Neural cell (in vitro differentiated cells): ENCODE data around the gene PRKCE. TPM values are rescaled to one million over a fixed set of nuclear protein-coding genes. Genes with fewer than 3 reads are reported as not detected.

Experiments used
- H2AFZ ChIP-seq: fragments of 200-600, 300-800 bp; sonication (generic), shearing (Covaris generic); 2 replicates; pipeline ENCODE4 v1.6.0; 2014; ENCODE audit warnings: low read depth, mild to moderate bottlenecking, antibody characterized with exemption, low read length, moderate library complexity
- H3F3A ChIP-seq: fragments of 200-600 bp; shearing (Covaris generic); 2 replicates; pipeline ENCODE4 v1.6.1; 2016; ENCODE audit warnings: mild to moderate bottlenecking, moderate library complexity, mixed read lengths, antibody characterized with exemption, low read length; ENCODE audit not compliant: insufficient read depth, poor library complexity, severe bottlenecking
- H3K27ac ChIP-seq: fragments of 200-600, 300-800 bp; sonication (generic), shearing (Covaris generic); 2 replicates; pipeline ENCODE4 v1.5.1; 2014; ENCODE audit warnings: mild to moderate bottlenecking, low read length, moderate library complexity
- H3K27me3 ChIP-seq: fragments of 300-800, 200-600 bp; sonication (generic), shearing (Covaris generic); 2 replicates; pipeline ENCODE4 v1.6.0; 2014; ENCODE audit warnings: mild to moderate bottlenecking, low read depth, low read length, moderate library complexity; ENCODE audit not compliant: insufficient read depth
- H3K36me3 ChIP-seq: fragments of 300-800, 200-600 bp; sonication (generic), shearing (Covaris generic); 2 replicates; pipeline ENCODE4 v1.5.1; 2014; ENCODE audit warnings: mild to moderate bottlenecking, antibody characterized with exemption, low read length, moderate library complexity; ENCODE audit not compliant: insufficient read depth
- H3K4me2 ChIP-seq: fragments of 300-800, 200-600 bp; sonication (generic), shearing (Covaris generic); 2 replicates; pipeline ENCODE4 v1.6.0; 2014; ENCODE audit warnings: mild to moderate bottlenecking, low read length
- H3K4me3 ChIP-seq: fragments of 300-800, 200-600 bp; sonication (generic), shearing (Covaris generic); 2 replicates; pipeline ENCODE4 v1.5.1; 2014; ENCODE audit warnings: mild to moderate bottlenecking, low read length, moderate library complexity
- H3K79me2 ChIP-seq: fragments of 200-600 bp; shearing (Covaris generic); replicated peaks from 2 replicates; pipeline ENCODE4 v1.6.0; 2014; ENCODE audit warnings: mild to moderate bottlenecking, low read length, moderate library complexity; ENCODE audit not compliant: insufficient read depth
- H3K9ac ChIP-seq: fragments of 300-800, 200-600 bp; sonication (generic), shearing (Covaris generic); 2 replicates; pipeline ENCODE4 v1.6.1; 2016; ENCODE audit warnings: mild to moderate bottlenecking, low read length, mixed read lengths
- H3K9me2 ChIP-seq: fragments of 200-600 bp; shearing (Covaris generic); 2 replicates; pipeline ENCODE4 v1.6.1; 2016; ENCODE audit warnings: mild to moderate bottlenecking, low read length, mixed read lengths; ENCODE audit not compliant: insufficient read depth
- H3K9me3 ChIP-seq: fragments of 200-600, 300-800 bp; sonication (generic), shearing (Covaris generic); 2 replicates; pipeline ENCODE4 v1.6.1; 2016; ENCODE audit warnings: mild to moderate bottlenecking, mixed run types, low read length, moderate library complexity, mixed read lengths
- H4K20me1 ChIP-seq: fragments of 200-600 bp; shearing (Covaris generic); 2 replicates; pipeline ENCODE4 v1.6.1; 2016; ENCODE audit warnings: mild to moderate bottlenecking, mixed run types; ENCODE audit not compliant: insufficient read depth
- EP300 ChIP-seq: fragments of 450-650 bp; conservative IDR thresholded peaks from 2 replicates; pipeline ENCODE4 v1.6.1; 2014; ENCODE audit warnings: antibody characterized with exemption, mild to moderate bottlenecking, moderate library complexity; ENCODE audit not compliant: poor library complexity, severe bottlenecking
- EZH2 ChIP-seq: fragments of 200-600, 300-800 bp; shearing (Covaris generic), sonication (generic); IDR thresholded peaks from 2 replicates; pipeline ENCODE4 v1.6.1; 2014; ENCODE audit warnings: antibody characterized with exemption, low read length, borderline replicate concordance, mild to moderate bottlenecking; ENCODE audit not compliant: insufficient read depth, poor library complexity, severe bottlenecking
- MXI1 ChIP-seq: fragments of 450-650 bp; conservative IDR thresholded peaks from 2 replicates; pipeline ENCODE4 v1.6.1; 2014; ENCODE audit warnings: antibody characterized with exemption, mild to moderate bottlenecking; ENCODE audit not compliant: poor library complexity, severe bottlenecking
- POLR2AphosphoS5 ChIP-seq: IDR thresholded peaks from 2 replicates; pipeline ENCODE4 v1.6.1; 2012
- RAD21 ChIP-seq: fragments of 450-650 bp; conservative IDR thresholded peaks from 2 replicates; pipeline ENCODE4 v1.6.1; 2014; ENCODE audit warnings: antibody characterized with exemption, mild to moderate bottlenecking, moderate library complexity
- SMC3 ChIP-seq: fragments of 450-650 bp; conservative IDR thresholded peaks from 2 replicates; pipeline ENCODE4 v1.6.1; 2014; ENCODE audit warnings: antibody characterized with exemption, mild to moderate bottlenecking, moderate library complexity; ENCODE audit not compliant: poor library complexity
- TAF1 ChIP-seq: IDR thresholded peaks from 2 replicates; pipeline ENCODE4 v1.6.1; 2012; ENCODE audit warnings: low read depth
- polyA plus RNA-seq: library from polyadenylated mRNA; depleted of rRNA; stranded (reverse); fragments of >200 nt; gene quantifications from 2 replicates; pipeline ENCODE4 v1.2.3, GENCODE V29; 2014
- TF ChIP-seq, protein P1 (sequence below): IDR thresholded peaks from 2 replicates; pipeline ENCODE4 v1.6.1; 2012; ENCODE audit warnings: borderline replicate concordance
- TF ChIP-seq, protein P2 (sequence below): fragments of 450-650 bp; IDR thresholded peaks from 2 replicates; pipeline ENCODE4 v1.5.1; 2014; ENCODE audit warnings: antibody characterized with exemption, mild to moderate bottlenecking, moderate library complexity; ENCODE audit not compliant: poor library complexity, severe bottlenecking

Gene PRKCE
- polyA plus RNA-seq, 1 donor from 2014 or later = 5.4 TPM

DNA sequence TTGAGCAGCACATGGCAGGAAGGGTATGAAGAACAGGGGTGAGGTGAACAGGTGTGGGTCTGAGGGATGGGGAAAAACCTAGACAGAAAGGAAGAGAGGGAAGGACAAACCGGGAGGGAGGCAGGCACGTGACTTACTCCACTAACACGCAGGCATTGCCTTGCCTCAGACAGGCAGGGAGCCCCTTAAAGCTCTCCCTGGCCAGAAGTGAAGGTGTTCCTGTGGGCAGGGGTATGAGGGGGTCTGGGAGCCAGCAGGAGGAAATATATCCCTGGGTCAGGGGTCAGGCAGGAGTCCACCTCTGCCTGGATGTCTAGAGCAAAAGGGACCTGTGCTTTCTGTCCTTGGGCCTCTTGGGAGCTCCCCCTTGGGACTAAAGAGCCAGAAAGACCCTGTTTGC is 510.4 kb downstream of the PRKCE start:
- H3K9me3 ChIP-seq = no peaks in the 10 kb centered on the region
- no peaks in the 10 kb centered on the region for H4K20me1 ChIP-seq
- no peaks in the 10 kb centered on the region for H3K27me3 ChIP-seq
- H3K27ac ChIP-seq = no peak overlapping the region
- no peak overlapping the region for H2AFZ ChIP-seq
- TF ChIP-seq EZH2 (no peak), POLR2AphosphoS5 (no peak), SMC3 (no peak), MXI1 (no peak), EP300 (no peak), RAD21 (no peak), TAF1 (no peak)
- TF ChIP-seq, protein P1, sequence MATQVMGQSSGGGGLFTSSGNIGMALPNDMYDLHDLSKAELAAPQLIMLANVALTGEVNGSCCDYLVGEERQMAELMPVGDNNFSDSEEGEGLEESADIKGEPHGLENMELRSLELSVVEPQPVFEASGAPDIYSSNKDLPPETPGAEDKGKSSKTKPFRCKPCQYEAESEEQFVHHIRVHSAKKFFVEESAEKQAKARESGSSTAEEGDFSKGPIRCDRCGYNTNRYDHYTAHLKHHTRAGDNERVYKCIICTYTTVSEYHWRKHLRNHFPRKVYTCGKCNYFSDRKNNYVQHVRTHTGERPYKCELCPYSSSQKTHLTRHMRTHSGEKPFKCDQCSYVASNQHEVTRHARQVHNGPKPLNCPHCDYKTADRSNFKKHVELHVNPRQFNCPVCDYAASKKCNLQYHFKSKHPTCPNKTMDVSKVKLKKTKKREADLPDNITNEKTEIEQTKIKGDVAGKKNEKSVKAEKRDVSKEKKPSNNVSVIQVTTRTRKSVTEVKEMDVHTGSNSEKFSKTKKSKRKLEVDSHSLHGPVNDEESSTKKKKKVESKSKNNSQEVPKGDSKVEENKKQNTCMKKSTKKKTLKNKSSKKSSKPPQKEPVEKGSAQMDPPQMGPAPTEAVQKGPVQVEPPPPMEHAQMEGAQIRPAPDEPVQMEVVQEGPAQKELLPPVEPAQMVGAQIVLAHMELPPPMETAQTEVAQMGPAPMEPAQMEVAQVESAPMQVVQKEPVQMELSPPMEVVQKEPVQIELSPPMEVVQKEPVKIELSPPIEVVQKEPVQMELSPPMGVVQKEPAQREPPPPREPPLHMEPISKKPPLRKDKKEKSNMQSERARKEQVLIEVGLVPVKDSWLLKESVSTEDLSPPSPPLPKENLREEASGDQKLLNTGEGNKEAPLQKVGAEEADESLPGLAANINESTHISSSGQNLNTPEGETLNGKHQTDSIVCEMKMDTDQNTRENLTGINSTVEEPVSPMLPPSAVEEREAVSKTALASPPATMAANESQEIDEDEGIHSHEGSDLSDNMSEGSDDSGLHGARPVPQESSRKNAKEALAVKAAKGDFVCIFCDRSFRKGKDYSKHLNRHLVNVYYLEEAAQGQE = no peak
- TF ChIP-seq, protein P2, sequence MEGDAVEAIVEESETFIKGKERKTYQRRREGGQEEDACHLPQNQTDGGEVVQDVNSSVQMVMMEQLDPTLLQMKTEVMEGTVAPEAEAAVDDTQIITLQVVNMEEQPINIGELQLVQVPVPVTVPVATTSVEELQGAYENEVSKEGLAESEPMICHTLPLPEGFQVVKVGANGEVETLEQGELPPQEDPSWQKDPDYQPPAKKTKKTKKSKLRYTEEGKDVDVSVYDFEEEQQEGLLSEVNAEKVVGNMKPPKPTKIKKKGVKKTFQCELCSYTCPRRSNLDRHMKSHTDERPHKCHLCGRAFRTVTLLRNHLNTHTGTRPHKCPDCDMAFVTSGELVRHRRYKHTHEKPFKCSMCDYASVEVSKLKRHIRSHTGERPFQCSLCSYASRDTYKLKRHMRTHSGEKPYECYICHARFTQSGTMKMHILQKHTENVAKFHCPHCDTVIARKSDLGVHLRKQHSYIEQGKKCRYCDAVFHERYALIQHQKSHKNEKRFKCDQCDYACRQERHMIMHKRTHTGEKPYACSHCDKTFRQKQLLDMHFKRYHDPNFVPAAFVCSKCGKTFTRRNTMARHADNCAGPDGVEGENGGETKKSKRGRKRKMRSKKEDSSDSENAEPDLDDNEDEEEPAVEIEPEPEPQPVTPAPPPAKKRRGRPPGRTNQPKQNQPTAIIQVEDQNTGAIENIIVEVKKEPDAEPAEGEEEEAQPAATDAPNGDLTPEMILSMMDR = no peak
- H3K4me2 ChIP-seq = no peak overlapping the region
- H3K9me2 ChIP-seq = no peaks in the 10 kb centered on the region
- H3F3A ChIP-seq = no peaks in the 10 kb centered on the region
- no peaks in the 10 kb centered on the region for H3K36me3 ChIP-seq
- H3K9ac ChIP-seq = no peak overlapping the region
- H3K79me2 ChIP-seq = no peaks in the 10 kb centered on the region
- no peak overlapping the region for H3K4me3 ChIP-seq

DNA sequence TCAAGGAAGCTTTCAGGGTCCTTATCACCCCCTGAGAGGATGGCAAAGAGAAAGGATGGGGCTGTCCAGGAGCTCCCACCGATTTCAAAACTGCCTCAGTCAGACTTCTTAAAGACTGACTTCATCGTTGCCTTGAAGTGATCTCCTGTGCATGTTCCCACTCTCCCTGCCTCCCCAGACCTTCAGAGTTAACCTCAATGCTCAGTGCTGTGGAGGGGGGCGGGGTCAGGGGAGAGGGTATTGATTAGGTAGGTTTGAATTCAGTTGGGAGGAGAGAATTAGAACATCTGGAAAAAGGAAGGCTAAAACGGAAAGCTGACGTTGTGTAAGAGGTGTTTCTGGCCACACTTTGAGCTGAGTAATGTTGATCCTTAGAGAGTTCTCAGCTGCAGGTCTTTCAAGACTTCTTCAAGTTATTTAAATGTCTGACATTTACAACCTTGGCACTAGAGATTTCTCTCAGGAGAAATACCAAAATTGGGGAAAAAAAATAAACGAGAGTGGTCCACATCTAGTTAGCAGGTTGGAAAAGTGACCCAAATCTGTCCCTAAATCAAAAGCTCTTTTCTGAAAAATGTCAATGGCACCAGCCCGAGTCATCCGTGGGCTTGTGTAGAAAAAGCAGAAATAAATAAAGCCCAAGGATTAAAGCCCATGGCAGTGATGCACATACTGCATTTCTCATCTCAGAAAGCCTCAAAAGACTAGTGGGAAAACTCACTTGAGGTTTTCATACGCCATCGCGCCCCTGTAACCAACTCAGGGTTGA is 511.0 kb downstream of the PRKCE start:
- no peaks in the 10 kb centered on the region for H3K79me2 ChIP-seq
- H3K27me3 ChIP-seq = no peaks in the 10 kb centered on the region
- no peaks in the 10 kb centered on the region for H3K9me2 ChIP-seq
- no peaks in the 10 kb centered on the region for H4K20me1 ChIP-seq
- H3K9me3 ChIP-seq = no peaks in the 10 kb centered on the region
- TF ChIP-seq EZH2 = no peak
- TF ChIP-seq MXI1 = no peak
- TF ChIP-seq POLR2AphosphoS5 = no peak
- TF ChIP-seq SMC3 = no peak
- TF ChIP-seq TAF1 = no peak
- TF ChIP-seq RAD21 = no peak
- TF ChIP-seq, protein P1 = no peak
- TF ChIP-seq, protein P2 = no peak
- no peak for TF ChIP-seq EP300
- H3K36me3 ChIP-seq = no peaks in the 10 kb centered on the region
- no peak overlapping the region for H3K4me3 ChIP-seq
- H3K4me2 ChIP-seq = no peak overlapping the region
- no peak overlapping the region for H3K9ac ChIP-seq
- no peak overlapping the region for H2AFZ ChIP-seq
- H3K27ac ChIP-seq = no peak overlapping the region
- no peaks in the 10 kb centered on the region for H3F3A ChIP-seq
